H9 (cell line): ENCODE data around the gene STT3A. TPM values are rescaled to one million over a fixed set of nuclear protein-coding genes. Genes with fewer than 3 reads are reported as not detected.

ENCODE experiments used
- DNase-seq: peaks from one replicate; pipeline ENCODE4 v3.0.0-alpha.2; 2017
- H2AFZ ChIP-seq: one replicate; pipeline ENCODE4 v1.6.1; 2013; ENCODE audit warnings: mild to moderate bottlenecking, low read length, control low read depth, moderate library complexity
- H2AK5ac ChIP-seq: 2 replicates; pipeline ENCODE4 v1.6.1; 2013; ENCODE audit warnings: low read length, control low read depth, mixed read lengths; ENCODE audit not compliant: insufficient read length
- H2BK120ac ChIP-seq: one replicate; pipeline ENCODE4 v1.6.1; 2013; ENCODE audit warnings: low read depth, mild to moderate bottlenecking, low read length, control low read depth, inconsistent platforms; ENCODE audit not compliant: poor library complexity, severe bottlenecking
- H2BK12ac ChIP-seq: 2 replicates; pipeline ENCODE4 v1.6.1; 2013; ENCODE audit warnings: low read length, control low read depth, mixed read lengths, low read depth; ENCODE audit not compliant: insufficient read length
- H2BK15ac ChIP-seq: 2 replicates; pipeline ENCODE4 v1.6.1; 2013; ENCODE audit warnings: low read depth, low read length, control low read depth
- H2BK20ac ChIP-seq: one replicate; pipeline ENCODE4 v1.6.1; 2013; ENCODE audit warnings: low read depth, mild to moderate bottlenecking, low read length, control low read depth, inconsistent platforms; ENCODE audit not compliant: poor library complexity, severe bottlenecking
- H2BK5ac ChIP-seq: 2 replicates; pipeline ENCODE4 v1.6.1; 2013; ENCODE audit warnings: low read length, control low read depth, mixed read lengths; ENCODE audit not compliant: insufficient read length
- H3K14ac ChIP-seq: 2 replicates; pipeline ENCODE4 v1.6.1; 2013; ENCODE audit warnings: low read length, control low read depth; ENCODE audit not compliant: insufficient read depth
- H3K18ac ChIP-seq: 2 replicates; pipeline ENCODE4 v1.6.1; 2013; ENCODE audit warnings: low read depth, mild to moderate bottlenecking, mixed read lengths, low read length, control low read depth; ENCODE audit not compliant: insufficient read length
- H3K23ac ChIP-seq: 2 replicates; pipeline ENCODE4 v1.6.1; 2013; ENCODE audit warnings: low read length, control low read depth, mixed read lengths, low read depth; ENCODE audit not compliant: insufficient read length
- H3K23me2 ChIP-seq: 2 replicates; pipeline ENCODE4 v1.6.1; 2013; ENCODE audit warnings: low read depth, mild to moderate bottlenecking, mixed read lengths, low read length, control low read depth; ENCODE audit not compliant: insufficient read length, poor library complexity, severe bottlenecking
- H3K27ac ChIP-seq: 2 replicates; pipeline ENCODE4 v1.5.1; 2013; ENCODE audit warnings: low read length, control low read depth, mixed read lengths, low read depth; ENCODE audit not compliant: insufficient read length
- H3K27me3 ChIP-seq: 2 replicates; pipeline ENCODE4 v1.6.1; 2013; ENCODE audit warnings: low read length, control low read depth, inconsistent platforms; ENCODE audit not compliant: insufficient read depth
- H3K4ac ChIP-seq: 2 replicates; pipeline ENCODE4 v1.6.1; 2013; ENCODE audit warnings: low read depth, mild to moderate bottlenecking, control low read depth, inconsistent platforms, low read length, moderate library complexity
- H3K4me1 ChIP-seq: 2 replicates; pipeline ENCODE4 v1.6.1; 2013; ENCODE audit warnings: low read length, control low read depth, inconsistent platforms; ENCODE audit not compliant: insufficient read depth
- H3K4me2 ChIP-seq: 2 replicates; pipeline ENCODE4 v1.6.1; 2013; ENCODE audit warnings: low read length, control low read depth, mixed read lengths; ENCODE audit not compliant: insufficient read length, insufficient read depth
- H3K56ac ChIP-seq: 2 replicates; pipeline ENCODE4 v1.6.1; 2013; ENCODE audit warnings: low read depth, mild to moderate bottlenecking, mixed read lengths, low read length, control low read depth; ENCODE audit not compliant: insufficient read length
- H3K79me1 ChIP-seq: 2 replicates; pipeline ENCODE4 v1.6.1; 2013; ENCODE audit warnings: low read depth, mild to moderate bottlenecking, moderate library complexity, low read length, control low read depth, inconsistent platforms; ENCODE audit not compliant: insufficient read depth, poor library complexity, severe bottlenecking
- H3K79me2 ChIP-seq: 2 replicates; pipeline ENCODE4 v1.6.1; 2013; ENCODE audit warnings: low read length, control low read depth, inconsistent platforms; ENCODE audit not compliant: insufficient read depth
- H3K9ac ChIP-seq: 2 replicates; pipeline ENCODE4 v1.6.1; 2013; ENCODE audit warnings: low read length, control low read depth, mixed read lengths; ENCODE audit not compliant: insufficient read length; ENCODE audit errors: extremely low read depth
- H3K9me3 ChIP-seq: one replicate; pipeline ENCODE4 v1.6.1; 2013; ENCODE audit warnings: low read depth, low read length, inconsistent platforms; ENCODE audit not compliant: control insufficient read depth
- H3T11ph ChIP-seq: one replicate; pipeline ENCODE4 v1.6.1; 2013; ENCODE audit warnings: mild to moderate bottlenecking, low read length, control low read depth, inconsistent platforms
- H4K20me1 ChIP-seq: one replicate; pipeline ENCODE4 v1.6.1; 2013; ENCODE audit not compliant: control insufficient read depth, insufficient read length, insufficient read depth
- H4K5ac ChIP-seq: 2 replicates; pipeline ENCODE4 v1.6.1; 2013; ENCODE audit warnings: low read depth, mild to moderate bottlenecking, mixed read lengths, low read length, control low read depth; ENCODE audit not compliant: insufficient read length
- H4K8ac ChIP-seq: replicated peaks from 2 replicates; pipeline ENCODE4 v1.6.1; 2013; ENCODE audit warnings: low read length, control low read depth, mixed read lengths, low read depth; ENCODE audit not compliant: insufficient read length
- H4K91ac ChIP-seq: 2 replicates; pipeline ENCODE4 v1.6.1; 2013; ENCODE audit warnings: low read depth, mild to moderate bottlenecking, moderate library complexity, mixed read lengths, low read length, control low read depth; ENCODE audit not compliant: insufficient read length
- H3K27ac Mint-ChIP-seq, 3 experiments: 2 replicates in 2 of 3; 3 replicates in 1 of 3; pipeline ENCODE4 v1.8.0; 2020 to 2021; ENCODE audit warnings: mixed read lengths in 3 of 3, mild to moderate bottlenecking in 1 of 3, moderate library complexity in 1 of 3
- H3K27me3 Mint-ChIP-seq: 2 replicates; pipeline ENCODE4 v1.8.0; 2021; ENCODE audit warnings: low read depth, mild to moderate bottlenecking, moderate library complexity, mixed read lengths
- H3K36me3 Mint-ChIP-seq, 3 experiments: 2 replicates in 2 of 3; 3 replicates in 1 of 3; pipeline ENCODE4 v1.8.0; 2020 to 2021; ENCODE audit warnings: low read depth in 3 of 3, mixed read lengths in 3 of 3; ENCODE audit not compliant: insufficient read depth in 1 of 3
- H3K4me1 Mint-ChIP-seq, 2 experiments: 2 replicates each; pipeline ENCODE4 v1.8.0; 2020; ENCODE audit warnings: mixed read lengths in 2 of 2
- H3K4me3 Mint-ChIP-seq, 2 experiments: 2 replicates in 1 of 2; 3 replicates in 1 of 2; pipeline ENCODE4 v1.8.0; 2020 to 2021; ENCODE audit warnings: mild to moderate bottlenecking in 2 of 2, mixed read lengths in 2 of 2, moderate library complexity in 1 of 2
- H3K9me3 Mint-ChIP-seq, 2 experiments: 2 replicates in 1 of 2; 3 replicates in 1 of 2; pipeline ENCODE4 v1.8.0; 2020; ENCODE audit warnings: mild to moderate bottlenecking in 2 of 2, mixed read lengths in 2 of 2, moderate library complexity in 1 of 2
- WGBS: extraction: QIAGEN DNeasy Blood & Tissue Kit; methylation state at CpG from one replicate; pipeline ENCODE4 v1.1.7; 2013; ENCODE audit warnings: missing lambda C conversion rate, low lambda C conversion rate, mixed read lengths; ENCODE audit not compliant: insufficient read length; ENCODE audit errors: extremely low coverage; 5-methylcytosine and 5-hydroxymethylcytosine counted together
- total RNA-seq: library from RNA; stranded (reverse); gene quantifications from 2 replicates; pipeline ENCODE4 v1.2.1, GENCODE V29; 2021
- TF ChIP-seq, protein P1 (sequence below): fragments of 200-600 bp; sonication (generic); conservative IDR thresholded peaks from 3 replicates; pipeline ENCODE4 v1.8.0; 2021; ENCODE audit warnings: antibody characterized with exemption, mild to moderate bottlenecking

Gene STT3A
- total RNA-seq, 1 experiment from 2014 or later: 128 TPM

DNA sequence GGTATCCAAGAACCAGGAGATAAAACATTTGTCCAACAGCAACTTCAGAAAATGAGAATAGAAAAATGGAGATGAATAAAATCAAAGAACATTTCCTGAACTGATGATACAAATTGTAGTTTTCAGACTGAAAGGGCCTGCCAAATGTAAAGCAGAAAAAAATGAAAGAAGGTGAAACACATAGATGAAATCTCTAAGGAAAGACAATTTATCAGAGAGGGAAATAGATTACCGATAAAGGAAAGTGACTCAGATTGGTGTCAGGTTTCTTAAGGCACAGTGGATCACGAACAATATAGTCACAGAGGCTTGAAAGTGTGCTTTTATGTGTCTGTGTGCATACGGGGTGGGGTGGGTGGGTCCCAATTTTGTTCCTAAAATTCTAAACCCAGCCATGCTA is 4.1 kb upstream of the STT3A start:
- Histone ChIP-seq H3T11ph (no peak overlapping the region), H3K9ac (no peak overlapping the region), H2BK12ac (no peak overlapping the region), H2BK20ac (no peak overlapping the region), H2BK120ac (no peak overlapping the region), H3K18ac (no peak overlapping the region), H3K23ac (no peak overlapping the region), H3K79me1 (no peaks in the 10 kb centered on the region), H2BK5ac (no peak overlapping the region), H3K4me1 (no peaks in the 10 kb centered on the region), H3K27me3 (no peaks in the 10 kb centered on the region), H4K5ac (no peak overlapping the region), H3K4ac (no peak overlapping the region), H3K4me2 (no peak overlapping the region), H3K56ac (no peak overlapping the region), H2BK15ac (no peak overlapping the region), H4K8ac (no peak overlapping the region), H4K20me1 (no peaks in the 10 kb centered on the region), H4K91ac (no peak overlapping the region), H3K27ac (no peak overlapping the region), H3K14ac (no peak overlapping the region), H2AFZ (no peak overlapping the region), H3K79me2 (peaks cover 6% of the 10 kb centered on the region; the same call in 1 of the 2 replicates), H2AK5ac (no peak overlapping the region), H3K9me3 (no peaks in the 10 kb centered on the region), H3K23me2 (peaks cover 4% of the 10 kb centered on the region)
- Mint-ChIP-seq H3K4me3 (no peak overlapping the region), H3K27me3 (no peaks in the 10 kb centered on the region), H3K9me3 (no peaks in the 10 kb centered on the region; a peak in 1 of 5 replicates), H3K4me1 (peaks cover 9 to 14% of the 10 kb centered on the region in 2 experiments), H3K27ac (no peak overlapping the region; a peak in 2 of 7 replicates), H3K36me3 (peaks cover 12 to 14% (median 14%) of the 10 kb centered on the region in 3 experiments; a peak in 6 of 7 replicates)
- no peak for DNase-seq
- no CpG with 5 or more reads among the region's 3 CpGs for WGBS
- TF ChIP-seq, protein P1, sequence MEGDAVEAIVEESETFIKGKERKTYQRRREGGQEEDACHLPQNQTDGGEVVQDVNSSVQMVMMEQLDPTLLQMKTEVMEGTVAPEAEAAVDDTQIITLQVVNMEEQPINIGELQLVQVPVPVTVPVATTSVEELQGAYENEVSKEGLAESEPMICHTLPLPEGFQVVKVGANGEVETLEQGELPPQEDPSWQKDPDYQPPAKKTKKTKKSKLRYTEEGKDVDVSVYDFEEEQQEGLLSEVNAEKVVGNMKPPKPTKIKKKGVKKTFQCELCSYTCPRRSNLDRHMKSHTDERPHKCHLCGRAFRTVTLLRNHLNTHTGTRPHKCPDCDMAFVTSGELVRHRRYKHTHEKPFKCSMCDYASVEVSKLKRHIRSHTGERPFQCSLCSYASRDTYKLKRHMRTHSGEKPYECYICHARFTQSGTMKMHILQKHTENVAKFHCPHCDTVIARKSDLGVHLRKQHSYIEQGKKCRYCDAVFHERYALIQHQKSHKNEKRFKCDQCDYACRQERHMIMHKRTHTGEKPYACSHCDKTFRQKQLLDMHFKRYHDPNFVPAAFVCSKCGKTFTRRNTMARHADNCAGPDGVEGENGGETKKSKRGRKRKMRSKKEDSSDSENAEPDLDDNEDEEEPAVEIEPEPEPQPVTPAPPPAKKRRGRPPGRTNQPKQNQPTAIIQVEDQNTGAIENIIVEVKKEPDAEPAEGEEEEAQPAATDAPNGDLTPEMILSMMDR: no peak
